COLO668 (cell line): Measurements from ENCODE around the gene MPO.

Experiments used
- DNase-seq: peaks from one replicate; lab custom pipeline; 2025; ENCODE audit not compliant: unreplicated experiment; lab: John Stamatoyannopoulos, UW

Gene MPO

DNA sequence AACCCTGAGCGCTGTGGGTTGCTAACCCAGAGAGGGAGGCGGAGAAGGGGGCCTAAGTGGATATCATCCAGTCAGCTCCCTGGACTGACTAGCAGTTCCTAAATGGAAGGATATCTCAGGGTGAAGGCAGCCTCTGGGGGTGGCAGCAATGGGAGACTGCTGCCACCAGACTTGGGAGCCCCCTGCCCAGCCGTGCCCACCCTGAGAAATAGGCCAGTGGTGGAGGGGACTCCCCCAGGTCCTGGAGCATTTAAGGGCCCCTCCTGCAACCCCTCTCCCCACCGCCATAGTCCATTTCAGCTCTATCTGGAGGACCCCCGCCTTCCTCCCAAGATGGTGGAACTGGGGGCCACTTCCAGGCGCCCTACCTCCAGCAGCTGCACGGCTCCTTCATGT lies 39.4 kb upstream of the MPO start:
- DNase-seq: no peak

DNA sequence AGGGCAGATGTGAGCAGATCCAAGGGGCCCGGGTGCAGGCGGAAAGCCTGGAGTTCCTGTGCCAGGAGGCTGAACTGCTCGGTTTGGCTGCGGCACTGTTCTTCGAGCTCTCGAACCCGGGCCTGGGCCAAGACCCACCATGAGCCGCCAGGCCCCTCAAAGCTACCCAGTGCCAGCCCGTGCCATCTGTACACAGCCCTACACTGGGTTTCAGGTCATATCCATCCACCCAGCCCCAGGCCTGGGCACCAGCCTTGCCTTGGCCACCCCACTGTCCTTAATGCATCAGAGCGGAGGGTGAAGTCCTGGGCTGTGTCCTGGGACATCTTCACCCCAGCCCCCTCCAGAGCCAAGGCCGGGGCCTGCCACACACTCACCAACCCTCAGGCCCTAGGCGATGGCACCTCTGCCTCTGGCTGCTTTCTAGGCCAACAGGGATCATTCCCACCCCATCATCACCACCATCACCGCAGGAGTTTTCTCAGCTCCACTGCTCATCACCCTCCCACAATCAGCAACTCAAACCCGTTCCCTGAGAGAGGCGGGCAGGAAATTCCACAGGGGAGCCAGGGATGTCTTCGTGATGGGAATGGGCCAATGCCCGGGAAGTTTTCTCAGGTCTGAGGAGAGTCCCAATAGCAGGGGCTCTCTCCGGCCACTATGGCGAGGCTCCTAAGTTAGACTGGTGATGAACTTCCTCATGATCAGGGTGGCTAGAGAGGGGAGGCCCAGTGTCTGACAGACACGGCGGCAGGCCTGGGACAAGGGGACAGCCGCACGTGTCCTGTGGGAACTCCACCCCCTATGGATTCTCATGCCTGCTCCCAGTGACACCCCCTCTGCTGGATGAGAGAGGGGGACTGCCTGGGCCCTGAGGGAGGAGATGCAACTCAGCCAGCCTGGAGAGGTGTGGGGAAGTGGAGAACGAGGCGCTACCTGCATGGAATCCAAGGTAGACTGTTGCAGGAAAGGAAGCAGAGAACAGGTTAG lies 38.7 kb upstream of the MPO start:
- DNase-seq: no peak

DNA sequence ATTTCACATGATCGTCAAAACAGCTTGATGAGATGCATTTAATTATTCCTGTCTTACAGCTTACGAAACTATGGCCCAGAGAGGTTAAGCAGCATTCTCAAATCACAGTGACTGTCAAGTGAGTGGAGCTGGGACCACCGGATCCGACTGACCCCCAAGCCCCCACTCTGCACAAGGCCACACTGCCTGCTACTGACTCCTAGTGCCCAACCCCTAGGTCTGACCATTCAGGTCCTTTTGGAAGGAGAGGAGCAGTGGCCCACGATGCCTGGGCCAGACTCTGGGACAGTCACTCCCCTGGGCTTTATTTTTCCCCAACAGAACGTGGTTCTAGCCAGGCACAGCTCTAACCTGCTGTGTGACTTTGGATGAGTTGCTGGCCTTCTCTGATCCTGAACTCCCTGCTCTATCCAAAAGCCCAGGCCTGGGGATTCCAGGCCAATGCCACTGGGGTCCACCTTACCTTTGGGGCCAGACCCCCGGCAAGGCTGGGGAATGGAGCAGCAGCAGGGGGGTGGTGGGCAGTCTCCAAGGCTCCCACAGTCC lies 38.0 kb upstream of the MPO start:
- no peak for DNase-seq

DNA sequence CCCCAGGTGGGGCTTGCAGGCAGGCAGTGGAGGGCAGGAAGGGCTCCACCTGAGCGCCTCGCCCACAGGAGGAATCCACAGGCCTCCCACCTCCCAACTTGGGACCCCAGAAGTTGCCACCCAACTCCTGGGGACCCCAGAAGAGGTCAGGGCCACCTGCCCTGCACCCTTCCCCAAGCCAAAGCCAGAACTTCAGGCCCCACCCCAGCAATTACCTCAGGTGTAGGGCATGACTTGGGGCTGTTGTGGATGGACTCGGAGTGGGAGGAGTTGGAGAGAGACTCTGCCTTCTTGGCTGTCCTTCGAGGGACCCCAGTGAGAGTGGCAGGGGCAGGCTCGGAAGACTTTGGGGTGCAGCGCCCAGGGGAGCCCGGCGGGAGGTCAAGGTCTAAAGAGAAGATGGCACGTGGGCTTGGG lies 37.3 kb upstream of the MPO start:
- DNase-seq: no peak

DNA sequence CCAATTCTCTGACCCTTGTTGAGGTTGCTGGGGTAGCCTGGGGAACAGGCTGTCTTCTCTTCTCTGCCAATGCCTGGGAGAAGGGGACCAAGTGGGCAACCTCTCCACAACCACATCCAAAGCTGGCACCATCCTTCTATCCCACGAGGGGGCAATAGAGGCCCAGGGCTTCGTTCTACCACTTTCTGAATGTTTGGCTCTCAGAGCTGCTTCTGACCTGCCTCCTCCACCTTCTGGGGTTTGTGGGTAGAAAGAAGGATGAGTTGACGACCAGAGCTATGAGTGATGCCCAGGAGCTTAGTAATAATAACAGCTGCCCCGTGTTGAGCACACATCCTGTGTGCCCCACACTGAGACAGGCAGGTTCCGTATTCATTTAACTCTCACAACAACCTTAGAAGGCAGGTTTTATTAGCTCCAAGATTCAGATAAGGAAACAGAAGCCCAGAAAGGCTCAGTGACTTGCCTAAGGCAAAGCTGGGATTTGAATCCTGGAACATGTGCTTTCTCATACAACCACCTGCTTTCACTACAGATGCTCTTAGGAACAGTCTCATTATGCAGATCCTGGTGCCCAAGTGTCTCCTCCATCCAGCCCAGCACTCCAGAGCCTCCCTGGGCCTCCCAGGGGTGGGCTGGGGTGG lies 36.8 kb upstream of the MPO start:
- DNase-seq: peak; percentile 27

DNA sequence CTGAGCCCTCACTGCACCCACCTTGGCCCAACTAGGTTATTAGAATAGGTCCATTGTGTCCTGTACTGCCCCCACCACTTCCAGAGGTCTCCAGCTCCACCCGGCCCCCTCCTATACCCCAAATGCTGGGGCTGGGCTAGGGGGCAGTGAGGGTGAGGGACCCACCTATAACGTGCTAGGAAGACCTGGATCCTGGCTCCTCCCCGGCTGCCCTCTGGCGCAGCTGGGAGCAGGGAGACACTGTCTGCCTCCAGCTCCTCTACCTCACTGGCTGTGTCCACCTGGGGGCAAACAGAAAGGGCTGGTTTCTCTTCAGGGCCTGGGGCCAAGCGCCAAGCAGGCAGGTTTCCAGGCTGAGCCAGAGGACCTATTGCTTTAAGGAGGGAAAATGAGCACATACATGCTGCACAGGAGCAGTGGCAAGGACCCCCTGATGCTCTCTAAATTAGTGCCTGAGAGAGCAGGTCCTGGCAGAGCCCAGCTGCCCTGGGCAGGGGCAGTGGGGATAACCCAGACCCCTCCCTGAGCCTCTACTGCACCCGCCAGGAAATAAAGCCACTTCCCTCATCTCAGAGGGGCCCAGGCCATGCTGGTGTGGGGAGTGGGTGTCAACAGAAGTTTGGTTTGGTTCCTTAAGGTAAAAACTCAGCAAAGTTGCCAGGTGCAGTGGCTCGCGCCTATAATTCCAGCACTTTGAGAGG lies 35.7 kb upstream of the MPO start:
- no peak for DNase-seq

DNA sequence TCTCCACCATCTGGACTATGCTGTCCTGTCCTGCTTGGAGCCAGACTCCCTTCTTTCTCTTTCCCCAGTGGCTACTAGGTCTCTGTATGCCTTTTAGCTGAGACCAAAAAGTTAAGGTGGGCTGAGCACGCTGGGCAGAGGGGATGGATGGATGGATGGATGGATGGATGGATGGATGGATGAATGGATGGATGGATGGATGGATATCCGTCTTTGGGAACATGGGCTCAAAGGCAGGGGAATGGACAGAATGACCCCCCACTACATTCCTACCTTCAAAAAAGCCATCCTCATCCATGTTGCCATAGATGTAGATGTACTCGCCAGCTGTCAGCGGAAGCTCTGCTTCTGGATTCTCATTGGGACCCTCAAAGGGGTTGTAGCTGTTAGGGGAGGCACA lies 35.0 kb upstream of the MPO start:
- no peak for DNase-seq

DNA sequence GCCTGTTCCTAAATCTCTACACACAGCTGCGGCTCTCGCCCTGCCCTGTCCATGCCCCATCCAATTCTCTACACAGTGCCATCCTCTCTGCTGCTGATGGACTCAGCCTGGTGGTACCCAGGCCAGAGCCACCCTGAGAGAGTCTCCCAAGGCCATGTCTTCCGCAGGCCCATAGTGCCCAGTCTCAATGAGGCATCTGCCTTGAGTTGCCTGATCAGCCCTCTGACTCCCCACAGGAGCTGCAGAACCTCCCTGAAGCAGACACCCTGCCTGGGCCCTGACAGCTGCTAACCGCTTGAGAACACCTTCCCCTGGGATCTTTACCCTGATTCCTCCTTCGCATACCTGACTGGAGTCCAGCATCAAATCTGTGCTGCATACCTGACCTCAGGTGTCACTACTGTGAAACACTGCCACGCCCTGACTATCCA lies 34.6 kb upstream of the MPO start:
- no peak for DNase-seq

DNA sequence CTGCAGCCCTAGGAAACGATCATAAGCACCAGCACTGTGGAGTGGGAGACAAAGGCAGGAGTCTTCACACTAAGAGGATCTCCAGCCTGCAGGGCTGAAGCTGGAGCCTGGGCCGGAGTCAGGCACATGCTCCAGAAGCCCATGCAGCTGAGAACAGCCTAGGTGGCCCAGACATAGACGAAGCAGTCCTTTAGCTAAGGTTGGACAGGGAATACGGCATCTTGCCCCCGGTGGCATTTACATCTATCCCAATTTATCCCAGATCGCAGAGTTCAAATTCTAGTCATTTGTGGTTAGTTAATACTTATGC lies 33.9 kb upstream of the MPO start:
- no peak for DNase-seq

DNA sequence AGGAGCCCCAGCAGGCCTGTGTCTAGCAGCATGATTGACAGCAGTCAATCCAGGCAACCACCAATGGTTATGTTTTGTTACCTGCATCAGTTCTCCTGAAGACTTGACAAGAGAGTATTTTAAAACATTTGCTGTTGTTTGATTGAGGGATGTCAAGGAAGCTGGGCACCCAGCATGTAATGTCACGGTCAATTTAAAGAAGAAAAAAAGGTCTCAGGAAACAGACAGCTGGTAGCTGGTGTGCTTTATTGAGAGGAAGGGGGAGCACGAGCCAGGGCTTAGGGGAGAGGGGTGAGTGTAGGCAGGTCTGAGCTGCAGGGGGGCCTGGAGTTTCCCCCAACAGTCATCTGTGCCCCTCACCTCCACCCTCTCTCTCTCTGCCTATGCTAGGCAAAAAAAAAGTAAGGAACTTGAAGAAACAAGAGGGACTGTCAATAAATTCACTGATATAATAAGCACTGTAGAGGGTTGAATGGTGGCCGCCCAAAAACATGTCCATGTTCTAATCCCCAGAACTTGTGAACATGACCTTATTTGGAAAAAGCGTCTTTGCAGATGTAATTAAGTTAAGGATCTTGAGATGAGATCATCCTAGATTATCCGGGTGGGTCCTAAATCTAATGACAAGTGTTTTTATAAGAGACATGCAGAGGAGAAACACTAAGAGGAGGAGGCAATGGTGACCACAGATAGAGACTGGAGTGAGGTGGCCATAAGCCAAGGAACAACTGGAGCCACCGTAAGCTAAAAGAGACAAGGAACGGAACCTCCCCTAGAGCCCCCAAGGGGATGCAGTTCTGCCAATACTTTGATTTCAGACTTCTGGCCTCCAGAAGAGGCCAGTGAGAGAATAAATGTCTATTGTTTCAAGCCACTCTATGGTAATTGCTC lies 33.3 kb upstream of the MPO start:
- no peak for DNase-seq

DNA sequence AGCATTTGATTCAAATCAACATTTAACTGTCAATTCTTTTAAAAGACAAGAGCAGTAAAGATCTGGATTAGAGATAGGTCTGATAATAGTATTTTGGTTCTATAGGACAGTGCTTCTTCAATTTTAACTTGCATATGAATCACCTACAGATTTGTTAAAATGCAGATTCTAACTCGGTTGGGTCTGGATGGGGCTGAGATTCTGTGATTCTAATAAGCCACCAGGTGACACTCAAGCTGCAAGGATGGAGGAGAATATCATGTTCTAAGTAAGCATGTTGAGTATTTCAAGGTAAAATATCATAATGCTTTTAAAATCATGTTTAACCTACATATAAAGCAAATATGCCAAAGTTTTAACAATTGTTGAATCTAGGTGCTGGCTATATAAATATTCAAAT lies 32.1 kb upstream of the MPO start:
- DNase-seq: no peak

DNA sequence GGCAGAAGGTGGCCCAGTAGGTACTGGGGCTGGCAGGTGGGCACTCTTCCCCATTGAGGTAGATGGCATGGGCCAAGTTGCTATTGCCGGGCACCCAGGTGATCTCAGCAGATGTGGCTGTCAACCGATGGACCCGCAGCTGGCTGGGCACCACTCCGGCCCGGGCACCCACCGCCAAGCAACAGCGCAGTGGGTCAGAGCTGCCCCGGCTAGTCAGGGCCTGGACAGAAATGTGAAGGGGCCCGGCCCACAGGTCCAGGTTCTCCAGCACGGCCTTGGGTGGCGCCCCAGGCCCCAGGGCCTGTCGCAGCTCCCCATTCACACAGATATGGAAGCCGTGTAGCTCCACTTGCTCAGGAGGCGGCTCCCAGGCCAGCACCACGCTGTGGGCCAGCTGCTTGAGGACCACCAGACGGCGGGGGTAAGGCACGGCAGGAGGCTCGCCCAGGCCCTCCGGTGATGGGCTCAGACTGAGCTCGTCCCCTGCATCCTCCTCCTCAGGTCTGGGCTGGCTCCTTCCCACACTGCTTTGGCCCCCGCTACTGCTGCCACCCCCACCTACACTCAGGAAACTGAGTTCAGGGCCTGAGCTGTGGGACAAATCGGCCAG lies 31.4 kb upstream of the MPO start:
- DNase-seq: no peak

DNA sequence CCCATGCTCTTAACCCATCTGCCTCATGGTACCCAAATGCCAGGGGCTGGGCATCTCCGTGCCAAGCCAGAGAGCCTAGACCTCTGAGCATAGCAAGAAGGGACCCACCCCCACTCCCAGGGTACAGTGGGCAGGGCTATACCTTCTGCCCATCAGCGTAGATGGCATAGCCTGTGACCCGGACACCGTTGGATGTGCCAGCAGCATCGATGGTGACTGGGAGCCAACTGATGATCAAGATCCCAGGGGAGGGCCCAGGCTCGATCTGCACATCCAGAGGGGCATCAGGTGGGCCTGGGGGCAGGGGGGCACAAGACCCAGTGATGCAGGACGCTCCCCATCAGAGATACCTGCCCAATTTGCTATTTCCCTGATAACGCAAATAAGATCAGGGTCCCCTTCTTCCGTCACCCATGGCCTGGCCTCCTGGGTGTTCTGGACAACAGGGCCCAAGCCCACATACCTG lies 30.7 kb upstream of the MPO start:
- DNase-seq: no peak

DNA sequence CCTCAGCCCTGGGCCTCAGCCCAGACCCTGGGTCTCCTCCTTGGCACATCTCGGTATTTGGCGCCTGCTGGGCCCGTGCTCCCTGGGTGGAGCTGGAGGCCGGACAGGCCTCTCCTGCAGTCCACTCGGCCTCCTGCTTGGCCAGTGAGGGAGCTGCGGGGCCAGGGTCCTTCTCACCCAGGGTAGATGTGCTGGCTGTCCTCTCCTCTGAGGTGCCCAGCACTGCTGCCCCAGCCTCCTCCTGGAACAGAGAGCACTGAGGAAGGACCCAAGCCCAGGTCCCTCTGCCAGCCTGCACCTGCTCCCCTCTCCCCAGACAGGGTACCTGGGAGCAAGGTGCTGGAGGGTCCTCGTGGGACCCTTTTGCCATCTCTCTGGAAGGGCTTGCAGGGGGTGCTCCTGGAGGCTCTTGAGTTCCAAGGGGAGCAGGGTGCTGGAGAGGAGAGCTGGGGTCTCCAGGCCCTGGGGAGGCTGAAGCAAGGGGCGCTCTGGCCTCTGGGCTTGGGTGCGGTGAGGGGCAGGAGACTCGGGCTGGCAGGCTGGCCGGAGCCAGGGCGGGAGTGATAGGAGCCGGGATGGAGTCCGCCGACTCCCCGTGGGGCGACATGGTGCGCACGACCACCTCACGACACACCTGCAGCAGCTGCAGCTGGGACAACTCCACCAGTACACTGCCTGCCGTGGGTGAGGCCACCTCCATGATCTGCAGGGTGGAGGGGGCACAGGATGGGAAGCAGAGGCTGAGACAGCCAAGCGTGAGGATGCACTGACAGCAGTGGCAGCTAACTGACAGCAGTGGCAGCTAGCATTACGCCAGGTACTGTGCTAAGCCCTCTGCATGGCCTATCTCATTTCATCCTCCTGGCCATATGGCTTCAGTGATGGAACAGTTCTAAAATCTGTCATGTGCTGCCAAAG lies 30.0 kb upstream of the MPO start:
- no peak for DNase-seq

DNA sequence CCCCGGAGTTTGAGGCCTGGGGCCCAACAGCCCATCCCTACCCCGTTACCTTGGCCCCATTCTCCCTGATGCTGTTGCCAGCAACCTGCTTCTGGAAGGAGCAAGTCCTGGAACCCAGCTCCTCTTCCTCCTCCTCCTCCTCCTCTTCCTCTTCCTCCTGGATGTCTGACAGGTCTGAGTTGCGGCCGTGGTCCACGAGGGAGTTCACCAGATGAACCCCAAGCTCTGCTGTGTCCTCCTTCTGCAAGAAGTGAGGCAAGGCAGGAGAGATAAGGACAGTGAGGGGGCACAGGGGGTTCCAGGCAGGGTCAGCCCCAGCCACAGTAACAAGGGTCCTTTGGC lies 29.2 kb upstream of the MPO start:
- no peak for DNase-seq

DNA sequence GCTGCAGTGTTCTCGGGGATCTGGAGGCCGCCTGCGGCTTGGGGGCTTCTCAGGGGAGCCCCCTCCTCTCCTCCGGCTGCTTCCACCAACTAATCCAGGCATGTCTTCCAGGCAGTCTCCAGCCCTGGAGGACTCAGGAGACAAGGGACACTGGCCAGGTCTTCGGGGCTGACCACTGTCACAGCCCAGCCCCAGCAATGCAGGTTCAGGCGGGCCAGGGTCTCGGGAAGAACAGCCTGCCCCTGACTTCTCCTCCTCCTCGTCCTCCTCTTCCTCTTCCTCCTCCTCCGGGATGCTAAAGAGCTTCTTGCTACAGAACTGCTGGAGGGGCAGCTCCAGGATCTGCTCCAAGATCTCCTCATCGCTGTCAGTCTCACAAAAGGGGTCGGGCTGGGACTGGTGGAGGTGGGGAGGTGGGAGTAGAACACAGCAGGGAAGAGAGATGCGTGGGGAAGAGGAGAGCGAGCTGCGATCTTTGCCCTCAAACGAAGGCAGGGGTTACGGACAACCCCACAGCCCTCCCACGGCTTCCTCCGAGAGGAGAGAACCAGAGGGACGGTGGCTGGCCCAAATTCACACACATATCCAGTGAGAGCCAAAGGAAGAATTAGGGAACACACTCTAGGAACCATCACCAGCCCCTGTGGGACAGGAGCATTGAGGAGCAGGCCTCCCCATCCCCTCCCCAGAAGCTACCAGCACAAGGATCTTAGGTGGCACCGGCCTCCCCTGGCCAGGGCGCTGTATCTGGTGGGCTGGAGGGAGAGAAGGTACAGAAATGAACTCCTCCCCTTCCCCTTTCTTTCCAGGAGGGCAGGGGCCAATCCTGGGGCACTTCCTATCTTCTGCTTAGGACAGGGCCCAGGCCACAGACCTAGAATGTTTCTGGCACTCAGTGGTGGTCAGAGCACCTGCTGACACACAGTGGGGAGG lies 28.5 kb upstream of the MPO start:
- DNase-seq: no peak

DNA sequence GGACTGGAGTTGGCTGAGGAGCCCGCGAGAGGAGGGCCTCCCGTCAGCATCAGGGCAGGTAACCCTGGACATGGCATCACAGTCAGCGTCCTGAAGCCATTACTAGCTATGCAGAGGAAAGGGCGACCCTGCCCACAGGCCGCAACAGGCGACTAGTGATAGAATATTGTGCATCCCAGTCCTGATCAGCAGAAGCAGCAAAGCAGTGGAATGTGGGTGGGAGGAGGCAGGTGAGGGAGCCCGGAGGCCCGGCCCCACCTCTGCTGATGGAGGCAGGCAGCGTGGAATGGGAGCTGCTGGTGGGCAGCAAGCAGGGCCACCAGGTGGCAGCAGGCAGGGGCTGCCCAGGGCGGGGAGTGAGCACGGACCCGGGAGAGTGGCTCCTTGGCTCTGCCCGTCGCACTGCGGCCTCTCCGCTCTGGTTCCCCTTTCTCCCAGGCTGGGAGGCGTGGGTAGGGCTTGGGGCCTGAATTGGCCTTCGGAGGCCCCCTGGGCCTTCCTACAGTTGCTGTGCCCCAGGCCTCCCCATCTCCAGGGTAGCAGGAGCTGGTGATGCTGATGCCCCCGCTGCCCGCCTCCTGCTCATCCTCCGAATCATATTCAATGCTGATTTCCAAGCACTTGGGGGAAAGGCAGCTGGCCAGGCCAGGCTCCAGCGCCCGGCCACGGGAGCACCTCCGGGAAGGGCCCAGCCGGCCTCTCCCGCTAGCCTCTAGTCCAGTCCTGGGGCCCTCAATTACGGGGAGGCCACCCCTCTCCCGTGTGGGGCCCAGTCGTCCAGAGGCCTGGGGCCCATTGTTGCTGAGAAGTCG lies 27.6 kb upstream of the MPO start:
- DNase-seq: peak; percentile 37
